ENCODE results near the gene OSBP2.

OSBP2 gene

GRCh38 chr22:30883586-30884145 is 189.0 kb downstream of the OSBP2 start:
- H4K8ac ChIP-seq (ENCODE audit: low read length), result no peak overlapping the region
- no peak for DNase-seq
- H2AK5ac ChIP-seq (ENCODE audit: low read length, severe bottlenecking), result no peak overlapping the region
- H3K79me1 ChIP-seq (replicated peaks; ENCODE audit: low read length, poor library complexity, severe bottlenecking), result no peaks in the 10 kb centered on the region
- no peak overlapping the region for H3K23ac ChIP-seq (ENCODE audit: low read length in 2 of 2)
- H4K91ac ChIP-seq (ENCODE audit: low read length), result peak overlapping the region; percentile 40
- H3K9me3 ChIP-seq (ENCODE audit: control insufficient read depth, low read length), result no peaks in the 10 kb centered on the region
- H3K4me3 ChIP-seq (ENCODE audit: insufficient read depth in 1 of 2, low read depth in 1 of 2, low read length in 2 of 2), result no peak overlapping the region
- H3K4me2 ChIP-seq (ENCODE audit: low read length, poor library complexity, severe bottlenecking), result no peak overlapping the region
- 84% methylated on average over 7 of the region's 7 CpGs for WGBS
- H3K27ac ChIP-seq (ENCODE audit: low read length, poor library complexity, severe bottlenecking), result no peak overlapping the region
- peaks cover 3% of the 10 kb centered on the region for H3K4me1 ChIP-seq (ENCODE audit: control insufficient read depth, insufficient read depth, low read depth, low read length)
- H2BK15ac ChIP-seq (ENCODE audit: low read depth, poor library complexity, severe bottlenecking), result no peak overlapping the region
- no peak overlapping the region for H2AFZ ChIP-seq (ENCODE audit: low read depth, low read length)
- H3K36me3 ChIP-seq (ENCODE audit: control insufficient read depth in 1 of 2, insufficient read depth in 2 of 2, low read depth in 1 of 2, low read length in 2 of 2), result peaks cover 0 to 5% of the 10 kb centered on the region in 2 experiments
- no peak overlapping the region for H3K14ac ChIP-seq (ENCODE audit: low read length in 2 of 2)
- H2BK120ac ChIP-seq (ENCODE audit: low read depth, low read length), result no peak overlapping the region
- peaks cover 0 to 18% of the 10 kb centered on the region in 2 experiments for H3K27me3 ChIP-seq (ENCODE audit: control insufficient read depth in 1 of 2, insufficient read depth in 1 of 2, low read length in 2 of 2)
- no peak overlapping the region for H2BK5ac ChIP-seq (ENCODE audit: low read depth, low read length, poor library complexity, severe bottlenecking)
- no peak overlapping the region for H3K18ac ChIP-seq (ENCODE audit: low read depth in 1 of 2, low read length in 2 of 2)
- no peak overlapping the region for H3K4ac ChIP-seq (ENCODE audit: low read depth in 1 of 2, low read length in 2 of 2)
- no peak overlapping the region for H3K9ac ChIP-seq (ENCODE audit: low read length)
- H2BK12ac ChIP-seq (ENCODE audit: low read length in 2 of 2), result no peak overlapping the region

- H3K23ac ChIP-seq (ENCODE audit: low read length in 2 of 2), result no peak overlapping the region
- no peak overlapping the region for H2BK12ac ChIP-seq (ENCODE audit: low read length in 2 of 2)
- no peak overlapping the region for H2BK15ac ChIP-seq (ENCODE audit: low read depth, poor library complexity, severe bottlenecking)
- no peaks in the 10 kb centered on the region for H3K79me1 ChIP-seq (replicated peaks; ENCODE audit: low read length, poor library complexity, severe bottlenecking)
- no peak overlapping the region for H4K8ac ChIP-seq (ENCODE audit: low read length)
- H3K27me3 ChIP-seq (ENCODE audit: control insufficient read depth in 1 of 2, insufficient read depth in 1 of 2, low read length in 2 of 2), result peaks cover 0 to 18% of the 10 kb centered on the region in 2 experiments
- H3K4me2 ChIP-seq (ENCODE audit: low read length, poor library complexity, severe bottlenecking), result no peak overlapping the region
- whole genome bisulfite sequencing, result 90% methylated on average over 17 of the region's 18 CpGs
- DNase-seq, result no peak
- H4K91ac ChIP-seq (ENCODE audit: low read length), result no peak overlapping the region
- no peak overlapping the region for H2AK5ac ChIP-seq (ENCODE audit: low read length, severe bottlenecking)
- no peak overlapping the region for H3K4ac ChIP-seq (ENCODE audit: low read depth in 1 of 2, low read length in 2 of 2)
- H3K4me1 ChIP-seq (ENCODE audit: control insufficient read depth, insufficient read depth, low read depth, low read length), result no peaks in the 10 kb centered on the region
- H3K14ac ChIP-seq (ENCODE audit: low read length in 2 of 2), result no peak overlapping the region
- no peak overlapping the region for H2BK120ac ChIP-seq (ENCODE audit: low read depth, low read length)
- H3K9ac ChIP-seq (ENCODE audit: low read length), result no peak overlapping the region
- no peak overlapping the region for H3K27ac ChIP-seq (ENCODE audit: low read length, poor library complexity, severe bottlenecking)
- peaks cover 4 to 13% of the 10 kb centered on the region in 2 experiments for H3K36me3 ChIP-seq (ENCODE audit: control insufficient read depth in 1 of 2, insufficient read depth in 2 of 2, low read depth in 1 of 2, low read length in 2 of 2)
- no peak overlapping the region for H3K18ac ChIP-seq (ENCODE audit: low read depth in 1 of 2, low read length in 2 of 2)
- no peaks in the 10 kb centered on the region for H3K9me3 ChIP-seq (ENCODE audit: control insufficient read depth, low read length)
- H3K4me3 ChIP-seq (ENCODE audit: insufficient read depth in 1 of 2, low read depth in 1 of 2, low read length in 2 of 2), result no peak overlapping the region
- no peak overlapping the region for H2AFZ ChIP-seq (ENCODE audit: low read depth, low read length)
- H2BK5ac ChIP-seq (ENCODE audit: low read depth, low read length, poor library complexity, severe bottlenecking), result no peak overlapping the region
Measured at GRCh38 chr22:30884211-30885000, 189.7 kb downstream of the OSBP2 start.

GRCh38 chr22:30885001-30885366 is 190.3 kb downstream of the OSBP2 start:
- Histone ChIP-seq H3K9ac (ENCODE audit: low read length) (no peak overlapping the region), H3K14ac (ENCODE audit: low read length in 2 of 2) (no peak overlapping the region)
- WGBS, result 86% methylated on average over 3 of the region's 5 CpGs

GRCh38 chr22:30885591-30885990 is 190.9 kb downstream of the OSBP2 start:
- Histone ChIP-seq H3K27me3 (ENCODE audit: control insufficient read depth in 1 of 2, insufficient read depth in 1 of 2, low read length in 2 of 2) (peaks cover 0 to 13% of the 10 kb centered on the region in 2 experiments), H2AK5ac (ENCODE audit: low read length, severe bottlenecking) (no peak overlapping the region), H3K27ac (ENCODE audit: low read length, poor library complexity, severe bottlenecking) (no peak overlapping the region), H3K79me1 (replicated peaks; ENCODE audit: low read length, poor library complexity, severe bottlenecking) (no peaks in the 10 kb centered on the region), H2BK15ac (ENCODE audit: low read depth, poor library complexity, severe bottlenecking) (no peak overlapping the region), H3K4me1 (ENCODE audit: control insufficient read depth, insufficient read depth, low read depth, low read length) (no peaks in the 10 kb centered on the region), H4K8ac (ENCODE audit: low read length) (no peak overlapping the region), H3K36me3 (ENCODE audit: control insufficient read depth in 1 of 2, insufficient read depth in 2 of 2, low read depth in 1 of 2, low read length in 2 of 2) (peaks cover 11 to 25% of the 10 kb centered on the region in 2 experiments), H3K4me3 (ENCODE audit: insufficient read depth in 1 of 2, low read depth in 1 of 2, low read length in 2 of 2) (no peak overlapping the region), H4K91ac (ENCODE audit: low read length) (no peak overlapping the region), H2BK12ac (ENCODE audit: low read length in 2 of 2) (no peak overlapping the region), H2AFZ (ENCODE audit: low read depth, low read length) (no peak overlapping the region), H3K9me3 (ENCODE audit: control insufficient read depth, low read length) (no peaks in the 10 kb centered on the region), H3K14ac (ENCODE audit: low read length in 2 of 2) (peak overlapping the region in 1 of 2 experiments; percentile 67), H2BK120ac (ENCODE audit: low read depth, low read length) (no peak overlapping the region), H3K4ac (ENCODE audit: low read depth in 1 of 2, low read length in 2 of 2) (no peak overlapping the region), H3K23ac (ENCODE audit: low read length in 2 of 2) (no peak overlapping the region), H2BK5ac (ENCODE audit: low read depth, low read length, poor library complexity, severe bottlenecking) (no peak overlapping the region), H3K4me2 (ENCODE audit: low read length, poor library complexity, severe bottlenecking) (no peak overlapping the region), H3K18ac (ENCODE audit: low read depth in 1 of 2, low read length in 2 of 2) (no peak overlapping the region), H3K9ac (ENCODE audit: low read length) (no peak overlapping the region)
- 78% methylated on average over 9 of the region's 9 CpGs for WGBS
- DNase-seq, result no peak

More at GRCh38 chr22:30885001-30885366, 190.3 kb downstream of the OSBP2 start:
- no peaks in the 10 kb centered on the region for H3K4me1 ChIP-seq (ENCODE audit: control insufficient read depth, insufficient read depth, low read depth, low read length)
- no peaks in the 10 kb centered on the region for H3K9me3 ChIP-seq (ENCODE audit: control insufficient read depth, low read length)
- no peak overlapping the region for H3K23ac ChIP-seq (ENCODE audit: low read length in 2 of 2)
- H3K4me3 ChIP-seq (ENCODE audit: insufficient read depth in 1 of 2, low read depth in 1 of 2, low read length in 2 of 2), result no peak overlapping the region
- H3K27ac ChIP-seq (ENCODE audit: low read length, poor library complexity, severe bottlenecking), result no peak overlapping the region
- H2AK5ac ChIP-seq (ENCODE audit: low read length, severe bottlenecking), result no peak overlapping the region
- H2AFZ ChIP-seq (ENCODE audit: low read depth, low read length), result no peak overlapping the region
- H3K4ac ChIP-seq (ENCODE audit: low read depth in 1 of 2, low read length in 2 of 2), result no peak overlapping the region
- H3K4me2 ChIP-seq (ENCODE audit: low read length, poor library complexity, severe bottlenecking), result no peak overlapping the region
- H2BK120ac ChIP-seq (ENCODE audit: low read depth, low read length), result no peak overlapping the region
- H2BK15ac ChIP-seq (ENCODE audit: low read depth, poor library complexity, severe bottlenecking), result no peak overlapping the region
- no peak overlapping the region for H2BK5ac ChIP-seq (ENCODE audit: low read depth, low read length, poor library complexity, severe bottlenecking)
- no peak overlapping the region for H3K18ac ChIP-seq (ENCODE audit: low read depth in 1 of 2, low read length in 2 of 2)
- no peaks in the 10 kb centered on the region for H3K79me1 ChIP-seq (replicated peaks; ENCODE audit: low read length, poor library complexity, severe bottlenecking)
- no peak overlapping the region for H4K8ac ChIP-seq (ENCODE audit: low read length)
- peaks cover 9 to 19% of the 10 kb centered on the region in 2 experiments for H3K36me3 ChIP-seq (ENCODE audit: control insufficient read depth in 1 of 2, insufficient read depth in 2 of 2, low read depth in 1 of 2, low read length in 2 of 2)
- H4K91ac ChIP-seq (ENCODE audit: low read length), result no peak overlapping the region
- peaks cover 0 to 18% of the 10 kb centered on the region in 2 experiments for H3K27me3 ChIP-seq (ENCODE audit: control insufficient read depth in 1 of 2, insufficient read depth in 1 of 2, low read length in 2 of 2)
- DNase-seq, result no peak
- no peak overlapping the region for H2BK12ac ChIP-seq (ENCODE audit: low read length in 2 of 2)
